HEK293 (cell line): Measurements from ENCODE around the gene LMF1.

Source experiments
- CTCF ChIA-PET: fragments of 350-600 bp; formaldehyde crosslinking; extraction: SDS; loops from one replicate; lab custom pipeline; 2021; ENCODE audit warnings: antibody characterized with exemption; lab: Yijun Ruan, JAX
- POLR2A ChIA-PET: fragments of 300-600 bp; formaldehyde crosslinking; extraction: SDS; loops from one replicate; lab custom pipeline; 2020; ENCODE audit warnings: antibody characterized with exemption, inconsistent platforms; lab: Yijun Ruan, JAX
- H3K27ac ChIP-seq: fragments of 200-500 bp; sonication (Bioruptor generic); 2 replicates; pipeline ENCODE4 v1.5.1; 2014; ENCODE audit warnings: low read depth, low read length, control low read depth, inconsistent platforms; ENCODE audit errors: extremely low read depth
- H3K36me3 ChIP-seq, 2 experiments: fragments of 200-500 bp in 1 of 2; sonication (Bioruptor generic) in 1 of 2; 1 replicate in 1 of 2; 2 replicates in 1 of 2; pipeline ENCODE4 v1.5.1; 2014 to 2017; ENCODE audit warnings: inconsistent platforms in 2 of 2, low read length in 2 of 2; ENCODE audit not compliant: control insufficient read depth in 2 of 2, insufficient read depth in 1 of 2
- H3K4me1 ChIP-seq: fragments of 200-500 bp; sonication (Bioruptor generic); 2 replicates; pipeline ENCODE4 v1.5.1; 2014; ENCODE audit warnings: mild to moderate bottlenecking, low read length, inconsistent platforms; ENCODE audit not compliant: control insufficient read depth, insufficient read depth
- H3K4me3 ChIP-seq: 2 replicates; pipeline ENCODE4 v1.5.1; 2011; ENCODE audit warnings: low read depth, mild to moderate bottlenecking, control low read depth, low read length, moderate library complexity
- H3K9me3 ChIP-seq: fragments of 200-500 bp; sonication (Bioruptor generic); 2 replicates; pipeline ENCODE4 v1.5.1; 2014; ENCODE audit warnings: low read depth, low read length, inconsistent platforms; ENCODE audit not compliant: control insufficient read depth, insufficient read depth
- HOXC10 ChIP-seq: sonication (generic); formaldehyde crosslinking; IDR thresholded peaks from 2 replicates; pipeline ENCODE4 v1.8.1; 2023; ENCODE audit warnings: mild to moderate bottlenecking, missing genetic modification reagents
- KLF17 ChIP-seq: fragments of 450-650 bp; formaldehyde crosslinking; IDR thresholded peaks from 2 replicates; pipeline ENCODE4 v1.5.1; 2016; ENCODE audit warnings: missing biosample characterization, missing genetic modification characterization
- KLF8 ChIP-seq: fragments of 450-650 bp; formaldehyde crosslinking; IDR thresholded peaks from 2 replicates; pipeline ENCODE4 v1.5.1; 2016; ENCODE audit warnings: missing biosample characterization, missing genetic modification characterization
- ZBTB11 ChIP-seq: fragments of 450-650 bp; formaldehyde crosslinking; conservative IDR thresholded peaks from 2 replicates; pipeline ENCODE4 v1.5.1; 2016; ENCODE audit warnings: low read depth, missing biosample characterization, missing genetic modification characterization
- ZBTB26 ChIP-seq: fragments of 450-650 bp; formaldehyde crosslinking; optimal IDR thresholded peaks from 2 replicates; pipeline ENCODE3; 2016; ENCODE audit warnings: missing biosample characterization, mild to moderate bottlenecking, missing genetic modification characterization
- ZNF10 ChIP-seq: fragments of 450-650 bp; formaldehyde crosslinking; IDR thresholded peaks from 2 replicates; pipeline ENCODE4 v1.5.1; 2017; ENCODE audit warnings: missing biosample characterization, missing genetic modification characterization
- ZNF138 ChIP-seq: fragments of 450-650 bp; formaldehyde crosslinking; IDR thresholded peaks from 2 replicates; pipeline ENCODE4 v1.5.1; 2016; ENCODE audit warnings: missing biosample characterization, missing genetic modification characterization, borderline replicate concordance
- ZNF248 ChIP-seq: fragments of 450-650 bp; formaldehyde crosslinking; IDR thresholded peaks from 2 replicates; pipeline ENCODE4 v1.5.1; 2017; ENCODE audit warnings: missing biosample characterization, missing genetic modification characterization
- ZNF280D ChIP-seq: fragments of 450-650 bp; formaldehyde crosslinking; IDR thresholded peaks from 2 replicates; pipeline ENCODE4 v1.5.1; 2016; ENCODE audit warnings: missing biosample characterization, missing genetic modification characterization
- ZNF341 ChIP-seq: fragments of 450-650 bp; formaldehyde crosslinking; IDR thresholded peaks from 2 replicates; pipeline ENCODE4; 2016; ENCODE audit warnings: low read depth, missing biosample characterization, missing genetic modification characterization
- ZNF398 ChIP-seq: fragments of 450-650 bp; formaldehyde crosslinking; IDR thresholded peaks from 2 replicates; pipeline ENCODE4 v1.5.1; 2017; ENCODE audit warnings: missing biosample characterization, missing genetic modification characterization
- ZNF514 ChIP-seq: fragments of 450-650 bp; formaldehyde crosslinking; IDR thresholded peaks from 2 replicates; pipeline ENCODE4 v1.5.1; 2016; ENCODE audit warnings: missing biosample characterization, missing genetic modification characterization
- ZNF585B ChIP-seq: fragments of 450-650 bp; formaldehyde crosslinking; IDR thresholded peaks from 2 replicates; pipeline ENCODE4 v1.5.1; 2016; ENCODE audit warnings: missing biosample characterization, missing genetic modification characterization
- ZNF596 ChIP-seq: fragments of 450-650 bp; IDR thresholded peaks from 2 replicates; pipeline ENCODE4 v1.5.0; 2018; ENCODE audit warnings: missing biosample characterization, mild to moderate bottlenecking, missing genetic modification characterization, moderate library complexity
- ZNF600 ChIP-seq: fragments of 450-650 bp; formaldehyde crosslinking; IDR thresholded peaks from 2 replicates; pipeline ENCODE4 v1.5.1; 2016; ENCODE audit warnings: missing biosample characterization, missing genetic modification characterization
- ZNF623 ChIP-seq: fragments of 450-650 bp; formaldehyde crosslinking; IDR thresholded peaks from 2 replicates; pipeline ENCODE4 v1.5.1; 2016; ENCODE audit warnings: missing biosample characterization, missing genetic modification characterization
- ZNF777 ChIP-seq: fragments of 450-650 bp; formaldehyde crosslinking; IDR thresholded peaks from 2 replicates; pipeline ENCODE4 v1.5.1; 2017; ENCODE audit warnings: missing biosample characterization, missing genetic modification characterization, borderline replicate concordance
- ZSCAN30 ChIP-seq: fragments of 450-650 bp; IDR thresholded peaks from 2 replicates; pipeline ENCODE4 v1.5.1; 2018; ENCODE audit warnings: missing biosample characterization, mild to moderate bottlenecking, missing genetic modification characterization, moderate library complexity
- TF ChIP-seq, protein P1 (sequence below): fragments of 450-650 bp; formaldehyde crosslinking; IDR thresholded peaks from 2 replicates; pipeline ENCODE4 v1.5.1; 2016; ENCODE audit warnings: missing biosample characterization, missing genetic modification characterization, borderline replicate concordance

Gene LMF1

GRCh38 chr16:971582-971905 is 760 bp upstream of the LMF1 start (continued):
- TF ChIP-seq, protein P1, sequence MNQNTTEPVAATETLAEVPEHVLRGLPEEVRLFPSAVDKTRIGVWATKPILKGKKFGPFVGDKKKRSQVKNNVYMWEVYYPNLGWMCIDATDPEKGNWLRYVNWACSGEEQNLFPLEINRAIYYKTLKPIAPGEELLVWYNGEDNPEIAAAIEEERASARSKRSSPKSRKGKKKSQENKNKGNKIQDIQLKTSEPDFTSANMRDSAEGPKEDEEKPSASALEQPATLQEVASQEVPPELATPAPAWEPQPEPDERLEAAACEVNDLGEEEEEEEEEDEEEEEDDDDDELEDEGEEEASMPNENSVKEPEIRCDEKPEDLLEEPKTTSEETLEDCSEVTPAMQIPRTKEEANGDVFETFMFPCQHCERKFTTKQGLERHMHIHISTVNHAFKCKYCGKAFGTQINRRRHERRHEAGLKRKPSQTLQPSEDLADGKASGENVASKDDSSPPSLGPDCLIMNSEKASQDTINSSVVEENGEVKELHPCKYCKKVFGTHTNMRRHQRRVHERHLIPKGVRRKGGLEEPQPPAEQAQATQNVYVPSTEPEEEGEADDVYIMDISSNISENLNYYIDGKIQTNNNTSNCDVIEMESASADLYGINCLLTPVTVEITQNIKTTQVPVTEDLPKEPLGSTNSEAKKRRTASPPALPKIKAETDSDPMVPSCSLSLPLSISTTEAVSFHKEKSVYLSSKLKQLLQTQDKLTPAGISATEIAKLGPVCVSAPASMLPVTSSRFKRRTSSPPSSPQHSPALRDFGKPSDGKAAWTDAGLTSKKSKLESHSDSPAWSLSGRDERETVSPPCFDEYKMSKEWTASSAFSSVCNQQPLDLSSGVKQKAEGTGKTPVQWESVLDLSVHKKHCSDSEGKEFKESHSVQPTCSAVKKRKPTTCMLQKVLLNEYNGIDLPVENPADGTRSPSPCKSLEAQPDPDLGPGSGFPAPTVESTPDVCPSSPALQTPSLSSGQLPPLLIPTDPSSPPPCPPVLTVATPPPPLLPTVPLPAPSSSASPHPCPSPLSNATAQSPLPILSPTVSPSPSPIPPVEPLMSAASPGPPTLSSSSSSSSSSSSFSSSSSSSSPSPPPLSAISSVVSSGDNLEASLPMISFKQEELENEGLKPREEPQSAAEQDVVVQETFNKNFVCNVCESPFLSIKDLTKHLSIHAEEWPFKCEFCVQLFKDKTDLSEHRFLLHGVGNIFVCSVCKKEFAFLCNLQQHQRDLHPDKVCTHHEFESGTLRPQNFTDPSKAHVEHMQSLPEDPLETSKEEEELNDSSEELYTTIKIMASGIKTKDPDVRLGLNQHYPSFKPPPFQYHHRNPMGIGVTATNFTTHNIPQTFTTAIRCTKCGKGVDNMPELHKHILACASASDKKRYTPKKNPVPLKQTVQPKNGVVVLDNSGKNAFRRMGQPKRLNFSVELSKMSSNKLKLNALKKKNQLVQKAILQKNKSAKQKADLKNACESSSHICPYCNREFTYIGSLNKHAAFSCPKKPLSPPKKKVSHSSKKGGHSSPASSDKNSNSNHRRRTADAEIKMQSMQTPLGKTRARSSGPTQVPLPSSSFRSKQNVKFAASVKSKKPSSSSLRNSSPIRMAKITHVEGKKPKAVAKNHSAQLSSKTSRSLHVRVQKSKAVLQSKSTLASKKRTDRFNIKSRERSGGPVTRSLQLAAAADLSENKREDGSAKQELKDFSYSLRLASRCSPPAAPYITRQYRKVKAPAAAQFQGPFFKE (tag by site-specific recombination): peak; percentile 13; the same call in 1 of the 2 replicates

DNA sequence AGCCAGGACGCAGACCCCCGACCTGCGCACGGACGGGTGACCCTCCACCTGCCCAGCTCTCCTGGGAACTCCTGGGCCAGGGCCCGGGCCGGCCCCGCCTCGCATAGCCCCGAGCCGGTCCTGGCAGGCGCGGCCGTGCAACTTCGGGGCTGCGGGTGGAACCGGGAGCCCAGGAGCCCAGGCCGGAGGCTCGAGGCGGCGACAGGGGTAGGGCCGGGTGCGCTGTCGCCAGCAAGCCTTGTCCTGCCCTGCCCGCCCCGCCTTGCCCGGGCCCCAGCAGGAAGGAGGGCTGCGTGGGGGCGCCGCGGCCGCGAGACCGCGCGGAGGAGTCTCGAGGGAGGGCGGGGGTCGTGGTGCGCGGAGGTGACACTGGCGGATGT is 408 bp downstream of the LMF1 start:
- no peaks in the 10 kb centered on the region for H3K9me3 ChIP-seq
- CTCF ChIA-PET: interaction anchor here (0.7 kb wide), 1 partner anchor 851 kb away, joined by 3 read pairs; no protein-coding TSS in a partner anchor
- POLR2A ChIA-PET: interaction anchor here (0.6 to 1.1 kb wide), 2 partner anchors 11 to 735 kb away, joined by 4 to 5 read pairs; partner anchors contain the start of gene SOX8
- peak overlapping the region; percentile 83 for H3K4me3 ChIP-seq
- H3K4me1 ChIP-seq: peaks cover 7% of the 10 kb centered on the region; the same call in 1 of the 2 replicates
- peak overlapping the region; percentile 71 for H3K27ac ChIP-seq
- peaks cover 0 to 26% of the 10 kb centered on the region in 2 experiments; a peak in 1 of 3 replicates for H3K36me3 ChIP-seq
- TF ChIP-seq ZSCAN30 (tag by site-specific recombination) (peak; percentile 79; the same call in 1 of the 2 replicates), ZNF777 (tag by site-specific recombination) (no peak), HOXC10 (no peak), ZNF248 (tag by site-specific recombination) (no peak), ZNF596 (tag by site-specific recombination) (no peak), ZNF398 (tag by site-specific recombination) (0 out of 2 replicates have a peak, but pooled peaks have one; percentile 21), ZNF10 (tag by site-specific recombination) (no peak), ZNF623 (tag by site-specific recombination) (no peak), ZNF514 (no peak), ZBTB11 (tag by site-specific recombination) (no peak), ZNF341 (tag by site-specific recombination) (no peak), KLF17 (tag by site-specific recombination) (peak; percentile 74; the same call in 1 of the 2 replicates), ZNF585B (no peak), ZNF138 (tag by site-specific recombination) (no peak), KLF8 (tag by site-specific recombination) (no peak), ZBTB26 (tag by site-specific recombination) (peak; percentile 92), ZNF600 (tag by site-specific recombination) (no peak), ZNF280D (tag by site-specific recombination) (no peak)
